ENCODE results near the gene MAD2L1BP. TPM values are rescaled to one million over a fixed set of nuclear protein-coding genes. Genes with fewer than 3 reads are reported as not detected.

MAD2L1BP gene
- total and polyA plus RNA-seq, 2 of the 13 experiments (the other 11 are each of a cell fraction or from before 2014, with no cell fraction given) = 54.2 to 55.5 TPM

- TF ChIP-seq HOXA3 (CRISPR knock-in tag; IDR thresholded peaks at IDR 0.05) (no peak), ETV5 (CRISPR knock-in tag; IDR thresholded peaks at IDR 0.05; ENCODE audit: borderline replicate concordance) (no peak), ZNF136 (CRISPR knock-in tag; IDR thresholded peaks at IDR 0.05; ENCODE audit: low read depth) (no peak), KDM5A (IDR thresholded peaks at IDR 0.05; ENCODE audit: borderline replicate concordance, low read length) (no peak), NFKB2 (CRISPR knock-in tag; IDR thresholded peaks at IDR 0.05; ENCODE audit: borderline replicate concordance) (peak; percentile 20; the same call in 1 of the 2 replicates), ZNF503 (CRISPR knock-in tag; IDR thresholded peaks at IDR 0.05) (no peak), ZNF280B (CRISPR knock-in tag; IDR thresholded peaks at IDR 0.05; ENCODE audit: borderline replicate concordance) (peak; percentile 55; the same call in 1 of the 2 replicates), DZIP1 (CRISPR knock-in tag; IDR thresholded peaks at IDR 0.05) (peak; percentile 75; the same call in 1 of the 2 replicates), ZBTB33 (CRISPR knock-in tag; IDR thresholded peaks at IDR 0.05) (peak; percentile 69; the same call in 1 of the 2 replicates), TIGD3 (CRISPR knock-in tag; IDR thresholded peaks at IDR 0.05; ENCODE audit: borderline replicate concordance) (no peak), ZBTB7B (CRISPR knock-in tag; IDR thresholded peaks at IDR 0.05) (peak; percentile 25; the same call in 1 of the 2 replicates), ZNF879 (CRISPR knock-in tag; IDR thresholded peaks at IDR 0.05) (0 out of 2 replicates have a peak, but pooled peaks have one; percentile 53), ZBTB20 (CRISPR knock-in tag; IDR thresholded peaks at IDR 0.05; ENCODE audit: borderline replicate concordance, low read depth) (peak; percentile 38; the same call in 1 of the 2 replicates), ZNF20 (CRISPR knock-in tag; IDR thresholded peaks at IDR 0.05) (no peak), AGO2 (optimal IDR thresholded peaks at IDR 0.05; ENCODE audit: low read depth, low read length) (peak; percentile 96), ZNF274 (CRISPR knock-in tag; IDR thresholded peaks at IDR 0.05) (peak; percentile 51)
Observed at GRCh38 chr6:43669050-43669921, 33.6 kb downstream of the MAD2L1BP start (continued).
